K562 (cell line): ENCODE measurements around the gene GAL3ST2. TPM values are rescaled to one million over a fixed set of nuclear protein-coding genes. Genes with fewer than 3 reads are reported as not detected.

Experiments
- CEBPG ChIP-seq, 3 experiments: fragments of 200-800 bp in 1 of 3; sonication (Bioruptor generic) in 1 of 3; sonication (generic) in 1 of 3; formaldehyde crosslinking in 1 of 3; IDR thresholded peaks in 2 of 3; conservative IDR thresholded peaks in 1 of 3; 2 replicates each; pipeline versions ENCODE4 v1.6.1 to v1.8.0; 2016 to 2022; ENCODE audit warnings: missing compliant biosample characterization in 2 of 3, missing genetic modification characterization in 2 of 3, mild to moderate bottlenecking in 1 of 3, missing genetic modification reagents in 1 of 3
- CXXC5 ChIP-seq: fragments of 250-450 bp; sonication (Bioruptor Pico); IDR thresholded peaks from 2 replicates; pipeline ENCODE4 v1.8.0; 2022; ENCODE audit warnings: inconsistent platforms, mild to moderate bottlenecking, moderate library complexity
- ERF ChIP-seq: fragments of 450-650 bp; formaldehyde crosslinking; IDR thresholded peaks from 2 replicates; pipeline ENCODE4 v1.4.0; 2020; ENCODE audit warnings: mild to moderate bottlenecking, mixed read lengths
- GABPB1 ChIP-seq: sonication (generic); formaldehyde crosslinking; IDR thresholded peaks from 2 replicates; pipeline ENCODE4 v1.8.0; 2022; ENCODE audit warnings: mild to moderate bottlenecking, missing genetic modification reagents
- MYNN ChIP-seq, 2 experiments: sonication (generic); formaldehyde crosslinking in 1 of 2; IDR thresholded peaks; 2 replicates each; pipeline versions ENCODE4 v1.5.0 to v1.6.1; 2016 to 2020; ENCODE audit warnings: antibody characterized with exemption in 1 of 2, missing genetic modification reagents in 1 of 2
- SAFB2 ChIP-seq: fragments of 200-400 bp; formaldehyde crosslinking; IDR thresholded peaks from 2 replicates; pipeline ENCODE4 v1.6.1; 2018; ENCODE audit warnings: borderline replicate concordance, low read length, low read depth, moderate library complexity; ENCODE audit not compliant: severe bottlenecking
- ZNF766 ChIP-seq: fragments of 200-800 bp; sonication (Bioruptor generic); conservative IDR thresholded peaks from 2 replicates; pipeline ENCODE4 v1.6.1; 2016; ENCODE audit warnings: missing genetic modification characterization, missing compliant biosample characterization
- polyA plus RNA-seq, 8 experiments: library from polyadenylated mRNA; depleted of rRNA in 4 of 8; stranded (reverse) in 5 of 8; unstranded in 3 of 8; fragments of >200 nt; fragmentation: Nextera tagmentation in 2 of 8; fragmentation: Illumina TruSeq in 1 of 8; extraction: Ambion mirVana in 2 of 8; extraction: Trizol in 1 of 8; gene quantifications; 2 replicates each; pipeline versions ENCODE4 v1.2.1 to v1.2.3, GENCODE V29; 2011 to 2014; ENCODE audit warnings: inconsistent platforms in 1 of 8, missing spikeins in 1 of 8
- total RNA-seq, 7 experiments: library from RNA; depleted of rRNA in 6 of 7; stranded (reverse); fragments of >200 nt in 6 of 7; fragmentation: Illumina TruSeq in 2 of 7; extraction: Trizol in 2 of 7; gene quantifications; 2 replicates each; pipeline versions ENCODE4 v1.2.1 to v1.2.3, GENCODE V29; 2011 to 2021; ENCODE audit warnings: low replicate concordance in 1 of 7
- TF ChIP-seq, protein P1 (sequence below): fragments of 250-450 bp; sonication (Bioruptor Pico); IDR thresholded peaks from 2 replicates; pipeline ENCODE4 v1.5.0; 2021; ENCODE audit warnings: mild to moderate bottlenecking, moderate library complexity
- TF ChIP-seq, protein P2 (sequence below): fragments of 200-800 bp; sonication (Bioruptor generic); IDR thresholded peaks from 2 replicates; pipeline ENCODE4 v1.6.1; 2017; ENCODE audit warnings: missing genetic modification characterization, missing compliant biosample characterization
- TF ChIP-seq, protein P3 (sequence below): fragments of 450-650 bp; IDR thresholded peaks from 2 replicates; pipeline ENCODE4 v1.6.1; 2016; ENCODE audit warnings: missing biosample characterization, missing genetic modification characterization
- TF ChIP-seq, protein P4 (sequence below): fragments of 250-450 bp; sonication (Bioruptor Pico); IDR thresholded peaks from 2 replicates; pipeline ENCODE4 v1.5.0; 2021
- TF ChIP-seq, protein P5 (sequence below): fragments of 250-450 bp; sonication (Bioruptor Pico); IDR thresholded peaks from 2 replicates; pipeline ENCODE4 v1.4.0; 2020; ENCODE audit warnings: mild to moderate bottlenecking, moderate library complexity, borderline replicate concordance

GAL3ST2 gene
- total and polyA plus RNA-seq, 9 of the 15 experiments (the other 6 are each of a cell fraction or from before 2014, with no cell fraction given): 0.42 TPM; not detected in 8

DNA sequence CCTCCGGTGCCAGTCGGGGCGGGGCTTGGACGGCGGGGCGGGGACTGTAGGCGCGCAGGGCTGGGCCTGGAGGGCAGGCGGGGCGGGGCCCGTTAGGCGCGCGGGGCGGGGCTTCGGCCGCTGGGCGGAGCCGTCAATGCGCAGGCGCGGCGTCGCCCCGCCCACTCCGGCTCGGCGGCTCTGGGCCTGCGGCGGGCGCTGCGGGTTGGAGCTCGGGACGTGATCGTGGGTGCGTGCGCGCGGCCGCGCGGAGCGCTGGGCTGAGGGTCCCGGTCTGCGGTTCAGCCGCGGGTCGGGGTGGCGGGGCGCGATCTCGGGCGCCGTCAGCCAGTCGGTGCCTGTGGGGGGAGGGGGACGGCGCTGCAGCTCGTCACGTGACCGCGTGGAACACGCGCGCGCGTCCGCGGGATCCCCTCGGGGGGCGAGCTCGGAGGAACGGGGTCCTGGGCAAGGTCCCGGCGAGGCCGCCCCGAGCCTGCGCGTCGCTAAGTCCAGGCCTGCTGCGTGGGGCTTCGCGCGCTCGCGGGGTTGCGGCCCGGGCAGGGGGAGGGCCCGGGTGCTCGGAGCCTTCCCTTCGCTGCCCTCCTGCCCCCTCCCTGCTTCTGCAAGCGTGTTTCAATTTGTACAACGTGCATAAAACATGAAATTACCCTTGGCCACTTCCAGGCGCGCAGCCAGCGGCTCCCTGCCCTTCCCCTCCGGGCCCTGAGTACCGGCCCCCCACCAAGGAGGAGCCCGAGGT lies 42.0 kb upstream of the GAL3ST2 start, which contains the start of gene D2HGDH (continued):
- TF ChIP-seq, protein P1, sequence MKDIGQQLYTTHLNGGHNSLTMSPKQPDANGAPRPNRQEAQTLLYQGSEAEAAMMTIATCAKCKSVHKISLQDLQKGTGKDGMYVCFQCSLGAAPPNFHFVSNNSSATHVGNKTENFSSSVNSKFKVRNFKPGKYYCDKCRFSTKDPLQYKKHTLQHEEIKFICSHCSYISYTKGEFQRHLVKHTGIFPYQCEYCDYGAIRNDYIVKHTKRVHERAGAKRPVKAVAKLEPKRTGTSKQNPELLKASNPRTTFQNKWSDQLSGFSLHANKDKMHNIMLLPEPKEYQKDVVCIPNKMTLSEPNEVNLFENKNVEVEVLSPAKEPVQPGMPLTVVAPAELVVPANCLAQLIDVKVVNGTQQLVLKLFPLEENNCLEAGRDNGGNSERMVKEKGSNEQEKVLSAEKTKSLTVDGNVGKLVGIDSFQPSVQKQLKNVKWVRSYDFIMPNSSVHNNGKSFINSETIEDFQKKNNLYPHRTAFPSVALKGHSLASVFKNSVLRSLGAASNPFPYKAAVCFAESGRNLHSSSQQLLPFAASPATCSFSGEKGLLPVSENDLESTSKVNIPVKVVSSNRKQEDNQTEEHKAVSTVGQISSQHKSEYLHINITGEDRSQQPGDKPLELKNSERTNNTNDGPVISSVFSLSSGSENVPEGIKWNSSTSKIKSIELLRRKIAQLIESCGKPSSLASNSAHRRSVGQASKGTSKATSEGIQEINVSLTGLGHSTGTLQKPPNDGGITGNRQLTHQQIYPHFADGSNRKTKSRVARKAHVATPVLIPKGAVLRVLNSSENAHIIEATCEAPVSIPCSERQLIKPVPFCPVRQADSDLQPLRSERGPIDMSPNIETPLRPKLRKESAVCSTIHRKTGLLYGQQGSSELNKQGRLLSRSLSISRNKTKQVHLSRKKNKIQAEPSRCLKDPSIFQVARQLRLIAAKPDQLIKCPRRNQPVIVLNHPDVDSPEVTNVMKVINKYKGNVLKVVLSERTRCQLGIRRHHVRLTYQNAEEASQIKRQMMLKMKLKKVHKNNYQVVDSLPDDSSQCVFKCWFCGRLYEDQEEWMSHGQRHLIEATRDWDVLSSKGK (CRISPR knock-in tag): no peak
- TF ChIP-seq, protein P2, sequence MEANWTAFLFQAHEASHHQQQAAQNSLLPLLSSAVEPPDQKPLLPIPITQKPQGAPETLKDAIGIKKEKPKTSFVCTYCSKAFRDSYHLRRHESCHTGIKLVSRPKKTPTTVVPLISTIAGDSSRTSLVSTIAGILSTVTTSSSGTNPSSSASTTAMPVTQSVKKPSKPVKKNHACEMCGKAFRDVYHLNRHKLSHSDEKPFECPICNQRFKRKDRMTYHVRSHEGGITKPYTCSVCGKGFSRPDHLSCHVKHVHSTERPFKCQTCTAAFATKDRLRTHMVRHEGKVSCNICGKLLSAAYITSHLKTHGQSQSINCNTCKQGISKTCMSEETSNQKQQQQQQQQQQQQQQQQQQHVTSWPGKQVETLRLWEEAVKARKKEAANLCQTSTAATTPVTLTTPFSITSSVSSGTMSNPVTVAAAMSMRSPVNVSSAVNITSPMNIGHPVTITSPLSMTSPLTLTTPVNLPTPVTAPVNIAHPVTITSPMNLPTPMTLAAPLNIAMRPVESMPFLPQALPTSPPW (CRISPR knock-in tag): peak; percentile 58
- TF ChIP-seq ZNF766 (CRISPR knock-in tag): no peak
- TF ChIP-seq MYNN (IDR thresholded peaks at IDR 0.05): no peak
- TF ChIP-seq MYNN (CRISPR knock-in tag; IDR thresholded peaks at IDR 0.05): no peak
- TF ChIP-seq, protein P3, sequence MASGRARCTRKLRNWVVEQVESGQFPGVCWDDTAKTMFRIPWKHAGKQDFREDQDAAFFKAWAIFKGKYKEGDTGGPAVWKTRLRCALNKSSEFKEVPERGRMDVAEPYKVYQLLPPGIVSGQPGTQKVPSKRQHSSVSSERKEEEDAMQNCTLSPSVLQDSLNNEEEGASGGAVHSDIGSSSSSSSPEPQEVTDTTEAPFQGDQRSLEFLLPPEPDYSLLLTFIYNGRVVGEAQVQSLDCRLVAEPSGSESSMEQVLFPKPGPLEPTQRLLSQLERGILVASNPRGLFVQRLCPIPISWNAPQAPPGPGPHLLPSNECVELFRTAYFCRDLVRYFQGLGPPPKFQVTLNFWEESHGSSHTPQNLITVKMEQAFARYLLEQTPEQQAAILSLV (tag): no peak
- TF ChIP-seq GABPB1 (CRISPR knock-in tag): 0 out of 2 replicates have a peak, but pooled peaks have one; percentile 3
- peak; percentile 86 for TF ChIP-seq CXXC5 (CRISPR knock-in tag)
- peak; percentile 70; the same call in 1 of the 2 replicates for TF ChIP-seq ERF (CRISPR knock-in tag)
- no peak for TF ChIP-seq SAFB2
- TF ChIP-seq, protein P4, sequence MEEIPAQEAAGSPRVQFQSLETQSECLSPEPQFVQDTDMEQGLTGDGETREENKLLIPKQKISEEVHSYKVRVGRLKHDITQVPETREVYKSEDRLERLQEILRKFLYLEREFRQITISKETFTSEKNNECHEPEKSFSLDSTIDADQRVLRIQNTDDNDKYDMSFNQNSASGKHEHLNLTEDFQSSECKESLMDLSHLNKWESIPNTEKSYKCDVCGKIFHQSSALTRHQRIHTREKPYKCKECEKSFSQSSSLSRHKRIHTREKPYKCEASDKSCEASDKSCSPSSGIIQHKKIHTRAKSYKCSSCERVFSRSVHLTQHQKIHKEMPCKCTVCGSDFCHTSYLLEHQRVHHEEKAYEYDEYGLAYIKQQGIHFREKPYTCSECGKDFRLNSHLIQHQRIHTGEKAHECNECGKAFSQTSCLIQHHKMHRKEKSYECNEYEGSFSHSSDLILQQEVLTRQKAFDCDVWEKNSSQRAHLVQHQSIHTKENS (CRISPR knock-in tag): no peak
- TF ChIP-seq, protein P5, sequence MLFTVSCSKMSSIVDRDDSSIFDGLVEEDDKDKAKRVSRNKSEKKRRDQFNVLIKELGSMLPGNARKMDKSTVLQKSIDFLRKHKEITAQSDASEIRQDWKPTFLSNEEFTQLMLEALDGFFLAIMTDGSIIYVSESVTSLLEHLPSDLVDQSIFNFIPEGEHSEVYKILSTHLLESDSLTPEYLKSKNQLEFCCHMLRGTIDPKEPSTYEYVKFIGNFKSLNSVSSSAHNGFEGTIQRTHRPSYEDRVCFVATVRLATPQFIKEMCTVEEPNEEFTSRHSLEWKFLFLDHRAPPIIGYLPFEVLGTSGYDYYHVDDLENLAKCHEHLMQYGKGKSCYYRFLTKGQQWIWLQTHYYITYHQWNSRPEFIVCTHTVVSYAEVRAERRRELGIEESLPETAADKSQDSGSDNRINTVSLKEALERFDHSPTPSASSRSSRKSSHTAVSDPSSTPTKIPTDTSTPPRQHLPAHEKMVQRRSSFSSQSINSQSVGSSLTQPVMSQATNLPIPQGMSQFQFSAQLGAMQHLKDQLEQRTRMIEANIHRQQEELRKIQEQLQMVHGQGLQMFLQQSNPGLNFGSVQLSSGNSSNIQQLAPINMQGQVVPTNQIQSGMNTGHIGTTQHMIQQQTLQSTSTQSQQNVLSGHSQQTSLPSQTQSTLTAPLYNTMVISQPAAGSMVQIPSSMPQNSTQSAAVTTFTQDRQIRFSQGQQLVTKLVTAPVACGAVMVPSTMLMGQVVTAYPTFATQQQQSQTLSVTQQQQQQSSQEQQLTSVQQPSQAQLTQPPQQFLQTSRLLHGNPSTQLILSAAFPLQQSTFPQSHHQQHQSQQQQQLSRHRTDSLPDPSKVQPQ (CRISPR knock-in tag): no peak
- TF ChIP-seq CEBPG (CRISPR knock-in tag; IDR thresholded peaks at IDR 0.05): no peak
- no peak for TF ChIP-seq CEBPG (tag; conservative IDR thresholded peaks at IDR 0.05 in 1 of 2, IDR thresholded peaks at IDR 0.05 in 1 of 2)
